HG03439 (cell line): ENCODE measurements around the gene PACSIN2.
"Not testable (repeated sequence)": the region's sequence is repeated elsewhere in the genome, so short reads cannot be mapped to it uniquely, and the experiment has no call there.

Source experiments
- ATAC-seq: cut with Tn5 transposase; IDR thresholded peaks from one replicate; pipeline ENCODE4 v1.9.1; 2021; ENCODE audit warnings: mild to moderate bottlenecking, moderate library complexity; ENCODE audit not compliant: unreplicated experiment

The PACSIN2 gene

GRCh38 chr22:42948294-42948693 lies 66.7 kb downstream of the PACSIN2 start:
- no peak for ATAC-seq

DNA sequence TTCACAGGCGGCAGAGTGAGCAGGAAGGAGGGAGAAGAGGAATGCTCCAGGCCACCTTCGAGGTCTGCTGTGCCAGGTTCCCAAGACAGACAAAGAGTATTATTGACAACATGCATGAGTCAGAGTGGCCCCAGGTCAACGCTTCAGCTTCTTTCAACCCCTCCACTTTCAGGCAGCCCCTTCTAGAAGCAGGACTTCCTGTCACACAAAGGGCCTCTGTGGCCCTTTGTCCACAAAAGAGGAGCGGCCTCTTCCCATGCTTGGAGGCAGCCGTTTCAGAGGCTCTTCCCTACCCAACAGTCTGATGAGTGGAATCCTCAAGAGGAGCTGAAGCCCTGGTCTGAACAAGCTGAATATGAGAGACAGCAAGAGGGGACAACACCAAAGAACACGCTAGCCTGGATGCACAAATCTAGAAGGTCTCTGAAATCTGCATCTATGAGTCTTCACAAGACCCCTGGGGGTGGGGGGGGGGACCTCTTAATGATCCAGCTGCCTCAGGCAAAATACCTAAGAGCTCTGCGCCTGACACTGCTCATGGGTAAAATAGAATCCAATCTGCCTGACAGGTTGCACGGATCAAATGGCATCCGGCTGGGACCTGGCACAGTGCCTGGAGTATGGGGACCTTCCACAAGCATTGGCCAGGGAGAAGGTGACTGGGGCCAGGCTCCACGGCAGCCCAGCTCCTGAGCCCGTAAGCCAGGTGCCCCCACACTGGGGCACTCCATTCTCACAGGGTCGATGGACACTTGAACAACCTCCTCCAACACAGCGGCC lies 67.5 kb downstream of the PACSIN2 start:
- no peak for ATAC-seq

- no peak for ATAC-seq
Observed at GRCh38 chr22:42946546-42947198, 68.3 kb downstream of the PACSIN2 start.

DNA sequence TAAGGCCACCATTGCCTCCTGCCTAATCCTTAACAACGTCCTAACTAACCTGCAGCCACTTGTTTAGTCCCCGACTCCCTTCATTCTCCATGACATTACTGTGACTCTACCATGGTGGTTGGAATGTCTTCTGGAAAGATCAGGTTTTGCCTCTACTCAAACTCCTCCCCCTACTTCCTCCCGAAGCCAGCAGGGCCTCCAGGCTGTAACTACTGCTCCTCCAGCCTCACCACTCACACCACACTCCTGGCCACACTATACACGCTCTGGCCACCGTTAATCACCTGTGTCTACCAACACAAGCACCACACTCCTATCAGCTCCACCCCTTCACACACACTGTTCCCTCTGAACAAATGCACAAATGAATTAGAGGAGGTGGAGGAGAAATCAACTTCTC lies 69.2 kb downstream of the PACSIN2 start:
- no peak for ATAC-seq

DNA sequence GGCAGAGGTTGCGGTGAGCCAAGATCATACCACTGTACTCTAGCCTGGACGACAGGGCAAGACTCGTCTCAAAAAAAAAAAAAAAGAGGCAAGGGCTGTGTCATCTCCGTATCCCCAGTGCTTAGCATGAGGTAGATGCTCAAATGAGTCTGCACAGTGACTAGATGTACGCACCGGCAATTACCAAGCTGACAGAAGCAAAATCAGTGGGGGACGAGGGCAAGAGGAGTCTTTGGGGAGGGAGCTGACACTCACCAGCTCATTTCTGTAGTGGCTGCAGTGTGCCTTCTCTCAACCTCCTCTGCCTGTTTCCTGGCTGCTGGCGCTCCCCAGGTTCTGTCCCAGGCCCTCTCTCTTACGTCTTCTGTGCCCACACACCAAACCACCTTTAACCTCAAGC lies 69.9 kb downstream of the PACSIN2 start:
- ATAC-seq = no peak

GRCh38 chr22:42944409-42944808 lies 70.5 kb downstream of the PACSIN2 start:
- no peak for ATAC-seq

GRCh38 chr22:42943981-42944380 lies 71.0 kb downstream of the PACSIN2 start:
- no peak for ATAC-seq

- ATAC-seq = no peak
Observed at GRCh38 chr22:42942351-42942750, 72.6 kb downstream of the PACSIN2 start.

DNA sequence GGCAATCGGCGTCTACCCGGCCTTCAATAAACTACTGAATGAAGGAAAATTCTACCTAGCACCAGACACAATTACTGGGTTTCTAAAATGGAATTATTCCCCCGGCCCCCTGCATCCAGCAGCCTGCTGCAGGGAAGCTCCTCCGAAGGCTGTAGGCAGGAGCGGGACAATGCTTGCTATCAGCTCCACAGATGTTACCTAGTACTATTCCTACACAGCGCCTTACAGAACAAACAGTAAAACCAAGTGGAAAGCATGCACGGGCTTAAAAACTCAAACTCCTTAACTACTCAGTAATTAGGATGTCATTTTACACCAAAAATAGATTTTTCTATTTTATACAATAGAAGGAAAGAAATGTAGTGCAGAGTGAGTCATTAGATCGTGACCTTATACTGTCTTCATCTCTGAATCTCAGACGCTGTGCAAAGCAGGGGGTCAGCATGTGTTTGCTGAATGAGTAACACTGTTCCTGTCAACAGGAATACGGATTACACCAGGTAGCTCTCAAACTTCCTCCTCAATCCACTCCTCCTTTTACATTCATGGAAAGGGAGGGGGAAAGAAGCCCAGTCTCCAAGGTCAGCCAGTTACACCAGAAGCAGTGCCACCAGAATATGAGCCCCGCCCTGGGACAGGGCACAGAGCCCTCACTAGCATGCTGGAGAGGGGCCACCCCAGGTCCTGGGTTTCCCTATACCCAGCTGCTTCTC lies 74.9 kb downstream of the PACSIN2 start:
- ATAC-seq = no peak

DNA sequence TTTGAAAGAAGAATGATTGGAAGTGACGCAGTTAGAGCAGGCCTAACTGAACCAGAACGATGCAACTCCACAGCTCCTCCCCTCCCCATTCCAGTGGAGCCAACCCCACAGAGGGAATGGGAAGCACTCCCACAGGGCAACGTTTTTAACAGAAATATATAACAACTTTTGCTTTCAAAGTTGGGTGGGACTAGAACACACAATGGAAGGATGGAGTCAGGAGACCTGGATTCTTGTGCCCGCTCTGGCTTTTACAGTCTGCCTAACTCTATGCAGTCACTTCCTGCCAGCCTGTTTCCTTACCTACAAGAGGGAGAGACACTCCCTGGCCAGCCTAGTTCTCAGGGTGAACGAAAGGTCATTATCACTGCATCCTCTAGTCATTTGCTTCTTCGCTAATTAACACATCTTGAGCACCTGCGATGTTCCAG lies 75.5 kb downstream of the PACSIN2 start:
- no peak for ATAC-seq

GRCh38 chr22:42938976-42939375 lies 76.0 kb downstream of the PACSIN2 start:
- no peak for ATAC-seq

DNA sequence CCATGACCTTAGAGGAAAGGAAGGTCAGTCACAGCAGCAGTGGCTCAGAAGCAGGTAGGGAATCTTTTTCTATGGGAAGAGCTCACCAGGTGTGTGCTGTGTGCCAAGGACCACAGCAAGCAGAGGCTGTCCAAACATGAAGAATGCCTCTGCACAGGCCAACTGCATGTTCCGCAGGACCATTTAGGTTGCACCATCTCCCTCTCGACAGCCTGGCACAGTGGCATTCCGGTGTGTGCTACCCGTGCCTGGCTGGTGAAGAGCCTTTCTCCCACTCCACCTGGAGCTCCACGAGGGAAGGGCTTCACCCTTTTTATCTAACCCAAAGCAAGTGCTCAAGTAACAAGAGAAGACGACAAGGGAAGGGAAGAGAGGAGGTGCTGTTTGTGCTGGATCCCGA lies 76.5 kb downstream of the PACSIN2 start:
- ATAC-seq = no peak

DNA sequence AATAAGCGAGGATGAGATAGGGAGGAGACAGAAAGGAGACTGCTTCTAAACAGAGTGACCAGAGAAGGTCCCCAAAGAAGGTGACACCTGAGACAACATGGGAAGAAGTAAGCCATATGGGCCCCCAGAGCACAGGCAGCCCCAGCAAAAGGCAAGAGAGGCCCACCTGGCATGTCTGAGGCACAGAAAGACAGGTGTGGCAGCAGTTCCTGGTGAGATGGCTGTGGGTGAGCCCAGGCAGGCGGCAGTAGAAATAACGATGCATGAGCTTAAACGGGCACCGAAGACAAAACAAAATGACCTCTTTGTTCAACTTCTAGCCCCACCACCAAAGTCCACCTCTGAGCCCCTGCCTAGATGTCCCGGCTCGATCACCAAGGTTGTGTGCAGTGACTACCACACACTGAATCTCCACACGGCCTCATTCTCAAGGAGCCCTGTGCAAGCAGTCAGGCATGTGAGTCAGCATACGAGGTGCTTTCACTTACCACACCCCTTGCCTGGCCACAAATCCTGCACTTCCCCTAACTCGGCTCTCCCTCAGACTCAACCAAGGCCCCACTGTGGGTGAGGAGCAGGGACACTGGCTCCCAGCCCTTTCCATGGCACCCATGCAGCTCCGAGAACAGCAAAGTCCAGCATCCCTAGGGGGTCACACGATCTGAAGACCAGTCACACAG lies 77.6 kb downstream of the PACSIN2 start:
- no peak for ATAC-seq

DNA sequence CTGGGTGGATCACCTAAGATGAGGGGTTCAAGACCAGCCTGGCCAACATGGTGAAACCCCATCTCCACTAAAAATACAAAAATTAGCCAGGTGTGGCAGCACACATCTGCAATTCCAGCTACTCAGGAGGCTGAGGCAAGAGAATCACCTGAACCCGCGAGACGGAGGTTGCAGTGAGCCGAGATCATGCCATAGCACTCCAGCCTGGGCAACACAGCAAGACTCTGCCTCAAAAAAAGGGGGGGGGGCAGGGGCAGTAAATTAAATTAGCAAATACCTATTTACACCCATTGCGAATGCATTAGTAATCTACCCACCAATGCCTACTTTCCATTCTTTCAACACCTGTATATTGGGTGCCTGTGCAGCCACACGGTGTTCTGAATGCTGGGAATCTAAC lies 78.3 kb downstream of the PACSIN2 start:
- ATAC-seq = not testable (repeated sequence)

- ATAC-seq = no peak
Observed at GRCh38 chr22:42934338-42934737, 80.6 kb downstream of the PACSIN2 start.

DNA sequence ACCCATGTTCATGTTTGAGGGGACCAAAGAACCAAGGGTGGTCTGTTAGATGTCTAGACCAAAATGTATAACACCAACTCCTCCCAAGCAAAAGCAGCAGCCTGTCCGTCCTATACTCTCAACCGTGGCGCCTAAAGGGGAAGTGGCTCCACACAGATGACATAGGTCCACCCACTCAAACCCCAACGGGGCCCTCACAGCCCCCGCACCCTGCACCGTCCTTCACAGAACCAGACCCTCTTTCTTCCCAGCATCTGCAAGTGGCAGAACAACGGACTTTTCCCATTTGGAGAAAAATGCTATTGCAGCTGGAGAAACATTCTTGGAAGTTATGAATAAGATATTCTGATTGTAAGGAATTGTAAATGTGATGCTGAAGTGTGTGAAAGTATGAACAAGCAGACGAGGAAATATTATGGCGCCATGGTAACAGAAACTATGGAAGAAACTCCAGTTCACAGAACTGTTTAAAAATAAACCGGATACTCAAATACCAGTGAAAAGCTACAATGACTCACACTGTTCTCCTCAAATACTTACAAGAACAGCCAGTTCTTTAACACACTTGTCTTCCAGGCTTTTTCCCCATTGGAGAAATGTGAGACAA lies 81.4 kb downstream of the PACSIN2 start:
- ATAC-seq = no peak

DNA sequence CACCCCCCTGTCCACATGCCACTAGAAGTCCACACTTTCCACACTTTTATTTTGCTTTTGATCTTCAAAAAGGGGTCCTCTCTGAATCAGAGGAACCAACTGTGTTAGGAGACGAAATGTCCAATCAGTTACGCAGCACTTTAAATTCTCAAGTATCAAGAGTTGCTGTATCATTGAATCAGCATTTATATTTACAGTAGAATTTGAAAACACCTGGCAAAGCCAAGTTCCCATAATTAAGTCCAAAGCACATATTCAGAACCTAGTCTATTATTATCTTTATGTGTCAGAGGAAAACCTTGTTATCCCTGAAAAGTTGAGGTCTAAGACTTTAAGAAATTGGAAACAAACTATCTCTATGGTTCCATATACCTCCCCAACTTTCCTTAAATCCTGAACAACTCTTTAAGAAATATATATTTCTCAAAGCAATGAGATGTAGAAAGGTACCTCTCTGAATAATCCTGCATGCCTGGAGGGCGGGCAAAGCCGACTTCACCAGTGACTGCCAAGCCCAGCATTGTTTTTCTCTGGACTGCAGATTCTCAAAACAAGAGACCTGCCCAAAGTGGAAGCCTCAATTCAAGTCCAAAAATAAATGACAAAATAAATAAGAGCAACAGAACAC lies 82.0 kb downstream of the PACSIN2 start:
- ATAC-seq = no peak

GRCh38 chr22:42932197-42932519 lies 82.8 kb downstream of the PACSIN2 start:
- ATAC-seq = no peak

DNA sequence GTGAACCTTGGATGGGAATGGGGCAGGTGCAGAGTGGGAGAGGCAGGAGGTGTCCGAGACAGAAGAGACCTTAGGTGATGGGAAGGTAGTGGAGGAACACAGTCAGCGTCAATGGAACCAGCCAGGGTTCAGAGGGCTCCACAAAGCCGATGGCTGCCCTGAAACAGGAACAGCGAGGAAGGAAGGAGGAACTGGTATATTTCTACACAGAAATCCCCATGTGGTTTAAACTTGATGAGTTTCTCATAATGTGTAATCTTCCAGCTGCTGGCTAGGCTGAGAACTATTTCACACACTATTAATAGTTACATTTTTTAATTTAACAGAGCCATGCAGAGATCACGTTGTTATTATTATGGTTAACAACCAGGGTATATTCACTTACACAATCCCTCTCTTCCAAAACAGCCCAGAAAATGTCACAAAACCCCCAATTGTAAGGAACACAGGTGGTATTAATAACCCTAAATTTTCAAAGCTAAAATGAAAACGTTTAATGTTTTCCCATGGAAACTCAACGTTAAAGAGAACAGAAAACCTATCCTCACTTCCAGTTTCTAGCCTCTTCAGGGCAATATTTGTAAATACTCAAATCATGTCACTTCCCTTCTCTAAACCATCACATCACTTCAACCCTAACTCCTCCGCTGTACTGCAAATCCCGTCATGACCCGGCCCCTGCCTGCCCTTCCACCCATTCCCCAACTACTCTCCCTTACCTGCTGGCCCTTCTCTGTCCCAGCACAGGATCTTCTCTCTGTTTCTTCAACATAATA lies 83.3 kb downstream of the PACSIN2 start:
- ATAC-seq = no peak
